K562 (cell line): Measurements from ENCODE around the gene SLC35F2.

Experiments used
- HCFC1 ChIP-seq: IDR thresholded peaks from 2 replicates; pipeline ENCODE4 v1.6.1; 2012; ENCODE audit warnings: low read depth, low read length, improper control_type of control experiment
- PHF8 ChIP-seq: fragments of 200-600 bp; sonication (generic); IDR thresholded peaks from 2 replicates; pipeline ENCODE4 v1.6.1; 2012; ENCODE audit warnings: mixed run types, mild to moderate bottlenecking, inconsistent platforms, low read length, moderate library complexity, borderline replicate concordance
- RBM34 ChIP-seq: fragments of 200-400 bp; formaldehyde crosslinking; IDR thresholded peaks from 2 replicates; pipeline ENCODE4 v1.6.1; 2018; ENCODE audit warnings: low read length, borderline replicate concordance; ENCODE audit not compliant: insufficient read depth

DNA sequence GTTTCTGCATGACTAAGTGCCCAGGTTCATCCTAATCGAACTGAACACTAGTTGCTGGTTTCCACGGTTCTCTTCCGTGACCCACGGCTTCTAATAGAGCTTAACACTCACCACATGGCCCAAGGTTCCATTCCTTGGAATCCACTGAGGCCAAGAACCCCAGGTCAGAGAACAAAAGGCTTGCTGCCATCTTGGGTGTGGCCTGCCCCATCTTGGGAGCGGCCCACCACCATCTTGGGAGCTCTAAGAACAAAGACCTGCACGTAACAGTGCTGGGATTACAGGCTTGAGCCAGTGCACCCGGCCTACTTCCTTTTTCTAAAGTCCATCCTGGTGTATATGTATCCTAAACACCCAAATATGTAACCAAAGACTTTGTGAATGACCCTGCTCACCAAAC is 68.8 kb downstream of the SLC35F2 start:
- no peak for TF ChIP-seq RBM34
- no peak for TF ChIP-seq PHF8
- no peak for TF ChIP-seq HCFC1
